ENCODE data around the gene GPAM. TPM values are rescaled to one million over a fixed set of nuclear protein-coding genes. Genes with fewer than 3 reads are reported as not detected.

GPAM gene
- total RNA-seq, 2 donors from 2014 or later = 18.5 to 21.3 TPM

DNA sequence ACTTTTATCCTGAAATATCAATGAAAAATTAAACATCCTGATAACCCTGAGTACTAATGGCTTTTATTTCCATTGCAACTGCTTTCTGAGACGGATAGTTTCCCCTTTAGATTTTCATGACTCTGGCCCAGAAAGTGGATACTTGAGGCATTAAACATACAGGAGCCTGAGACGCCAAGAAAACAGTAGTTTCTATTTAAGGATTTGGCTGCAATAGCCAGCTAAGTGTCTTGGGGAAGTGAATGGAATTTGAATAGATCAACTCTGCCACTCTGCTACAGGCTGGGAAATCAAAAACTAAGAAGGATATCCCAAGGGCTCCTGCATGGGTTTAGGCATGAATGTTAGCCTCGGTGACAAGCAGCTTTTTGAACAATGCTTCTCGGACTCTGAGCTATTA lies 24.7 kb upstream of the GPAM start:
- Histone ChIP-seq H3K9ac (ENCODE audit: extremely low read depth, low read length, poor library complexity, severe bottlenecking) (no peak overlapping the region), H3K9me3 (ENCODE audit: control insufficient read depth, low read length) (no peaks in the 10 kb centered on the region), H3K27me3 (ENCODE audit: control insufficient read depth, insufficient read depth, low read length, poor library complexity, severe bottlenecking) (no peaks in the 10 kb centered on the region), H3K4me3 (ENCODE audit: low read length) (no peak overlapping the region), H3K27ac (ENCODE audit: low read depth, low read length) (no peak overlapping the region), H3K36me3 (ENCODE audit: control insufficient read depth, insufficient read depth, low read length) (no peaks in the 10 kb centered on the region), H3K4me1 (ENCODE audit: control insufficient read depth, insufficient read depth, low read length) (no peaks in the 10 kb centered on the region)
- TF ChIP-seq, protein P1, sequence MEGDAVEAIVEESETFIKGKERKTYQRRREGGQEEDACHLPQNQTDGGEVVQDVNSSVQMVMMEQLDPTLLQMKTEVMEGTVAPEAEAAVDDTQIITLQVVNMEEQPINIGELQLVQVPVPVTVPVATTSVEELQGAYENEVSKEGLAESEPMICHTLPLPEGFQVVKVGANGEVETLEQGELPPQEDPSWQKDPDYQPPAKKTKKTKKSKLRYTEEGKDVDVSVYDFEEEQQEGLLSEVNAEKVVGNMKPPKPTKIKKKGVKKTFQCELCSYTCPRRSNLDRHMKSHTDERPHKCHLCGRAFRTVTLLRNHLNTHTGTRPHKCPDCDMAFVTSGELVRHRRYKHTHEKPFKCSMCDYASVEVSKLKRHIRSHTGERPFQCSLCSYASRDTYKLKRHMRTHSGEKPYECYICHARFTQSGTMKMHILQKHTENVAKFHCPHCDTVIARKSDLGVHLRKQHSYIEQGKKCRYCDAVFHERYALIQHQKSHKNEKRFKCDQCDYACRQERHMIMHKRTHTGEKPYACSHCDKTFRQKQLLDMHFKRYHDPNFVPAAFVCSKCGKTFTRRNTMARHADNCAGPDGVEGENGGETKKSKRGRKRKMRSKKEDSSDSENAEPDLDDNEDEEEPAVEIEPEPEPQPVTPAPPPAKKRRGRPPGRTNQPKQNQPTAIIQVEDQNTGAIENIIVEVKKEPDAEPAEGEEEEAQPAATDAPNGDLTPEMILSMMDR (conservative IDR thresholded peaks at IDR 0.05) = no peak
- H3K4me3 Mint-ChIP-seq = no peak overlapping the region
- DNase-seq = no peak
- no peaks in the 10 kb centered on the region for H3K4me1 Mint-ChIP-seq
- H3K27ac Mint-ChIP-seq = no peak overlapping the region
- peaks cover 5% of the 10 kb centered on the region for H3K27me3 Mint-ChIP-seq (ENCODE audit: insufficient read depth)
- no peaks in the 10 kb centered on the region for H3K9me3 Mint-ChIP-seq
- H3K36me3 Mint-ChIP-seq (ENCODE audit: low read depth) = no peaks in the 10 kb centered on the region
- WGBS, 2 experiments (ENCODE audit: insufficient coverage in 1 of 2, insufficient read length in 1 of 2) = 84 to 92% methylated on average over 4 of the region's 4 CpGs

DNA sequence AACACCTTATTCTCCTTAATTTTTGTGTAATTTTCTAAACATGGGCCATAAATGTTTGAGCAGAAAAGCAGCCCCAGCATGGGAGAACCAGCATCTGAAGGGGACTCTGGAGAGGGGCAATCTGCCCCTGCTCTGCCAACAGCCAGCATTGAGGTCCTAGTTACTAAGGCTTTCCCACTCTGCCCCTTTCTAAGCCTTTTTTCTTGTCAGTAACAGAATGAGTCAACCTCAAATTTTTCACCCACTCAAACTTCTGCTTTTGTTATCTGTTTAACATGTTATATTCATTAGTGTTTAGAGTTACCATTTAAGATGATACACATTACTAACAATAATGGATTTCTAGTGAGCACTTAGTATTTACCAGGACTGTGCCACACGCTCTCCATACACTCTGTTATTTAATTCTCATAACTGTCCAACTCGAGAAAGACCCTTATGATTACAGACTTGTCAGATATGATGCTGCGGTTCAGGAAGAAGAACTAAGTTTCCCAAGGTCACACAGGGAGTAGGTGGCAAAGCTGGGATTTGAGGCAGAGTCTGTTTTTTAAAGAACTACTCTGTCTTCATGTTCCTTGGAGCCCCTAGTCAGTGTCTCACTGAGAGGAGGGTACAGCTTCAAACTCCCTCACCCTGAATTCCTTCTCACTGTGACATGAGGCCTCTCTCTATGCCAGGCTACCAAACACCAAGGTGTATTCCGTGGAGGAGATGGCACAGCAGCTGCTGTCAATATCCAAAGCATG lies 19.9 kb upstream of the GPAM start:
- no peaks in the 10 kb centered on the region for H3K9me3 ChIP-seq (ENCODE audit: control insufficient read depth, low read length)
- H3K36me3 ChIP-seq (ENCODE audit: control insufficient read depth, insufficient read depth, low read length) = no peaks in the 10 kb centered on the region
- H3K27ac ChIP-seq (ENCODE audit: low read depth, low read length) = no peak overlapping the region
- Mint-ChIP-seq H3K27ac (no peak overlapping the region), H3K9me3 (no peaks in the 10 kb centered on the region), H3K4me3 (no peak overlapping the region), H3K36me3 (ENCODE audit: low read depth) (no peaks in the 10 kb centered on the region), H3K4me1 (no peaks in the 10 kb centered on the region), H3K27me3 (ENCODE audit: insufficient read depth) (peaks cover 7% of the 10 kb centered on the region)
- H3K4me1 ChIP-seq (ENCODE audit: control insufficient read depth, insufficient read depth, low read length) = no peaks in the 10 kb centered on the region
- no peak for DNase-seq
- TF ChIP-seq, protein P1 (conservative IDR thresholded peaks at IDR 0.05) = no peak
- 84 to 86% methylated on average over 4 of the region's 4 CpGs for WGBS, 2 experiments (ENCODE audit: insufficient coverage in 1 of 2, insufficient read length in 1 of 2)
- no peaks in the 10 kb centered on the region for H3K27me3 ChIP-seq (ENCODE audit: control insufficient read depth, insufficient read depth, low read length, poor library complexity, severe bottlenecking)
- no peak overlapping the region for H3K9ac ChIP-seq (ENCODE audit: extremely low read depth, low read length, poor library complexity, severe bottlenecking)
- H3K4me3 ChIP-seq (ENCODE audit: low read length) = no peak overlapping the region

DNA sequence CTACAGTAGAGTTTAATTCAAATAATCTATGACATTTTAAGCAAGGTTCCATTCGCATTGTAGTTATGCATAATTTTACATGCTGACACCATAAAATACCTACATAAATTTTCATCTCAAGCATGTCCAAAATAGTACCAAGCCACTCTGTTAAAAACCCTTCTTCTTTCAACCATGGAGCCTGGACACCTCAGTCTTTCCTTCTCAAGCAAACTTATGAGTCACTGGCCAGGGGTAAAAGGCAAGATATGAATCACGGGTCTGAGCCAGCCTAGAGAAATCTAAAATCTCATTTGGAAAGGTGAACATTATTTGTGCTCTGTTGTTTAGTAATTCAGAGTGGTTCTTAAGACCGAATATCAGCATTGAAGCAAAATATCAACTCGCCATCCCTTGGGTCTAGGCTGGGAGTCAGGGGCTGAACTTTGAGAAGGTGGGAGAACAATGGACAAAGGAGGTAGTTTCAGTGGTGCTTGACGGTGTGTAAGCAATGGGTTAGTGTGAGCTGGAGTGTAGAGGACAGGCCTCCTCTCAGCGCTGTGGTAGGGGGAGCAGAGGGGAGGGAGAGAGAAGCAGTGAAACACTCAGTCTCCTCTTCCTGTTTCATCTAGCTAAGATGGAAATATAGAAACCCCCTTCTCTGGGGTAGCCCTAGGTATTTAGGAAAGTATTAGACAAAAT lies 19.1 kb upstream of the GPAM start:
- Mint-ChIP-seq H3K4me3 (no peak overlapping the region), H3K9me3 (no peaks in the 10 kb centered on the region), H3K27ac (no peak overlapping the region), H3K4me1 (no peaks in the 10 kb centered on the region), H3K27me3 (ENCODE audit: insufficient read depth) (peaks cover 7% of the 10 kb centered on the region), H3K36me3 (ENCODE audit: low read depth) (no peaks in the 10 kb centered on the region)
- H3K27me3 ChIP-seq (ENCODE audit: control insufficient read depth, insufficient read depth, low read length, poor library complexity, severe bottlenecking) = no peaks in the 10 kb centered on the region
- DNase-seq = no peak
- WGBS, 2 experiments (ENCODE audit: insufficient coverage in 1 of 2, insufficient read length in 1 of 2) = 83 to 85% methylated on average over 4 to 5 of the region's 6 CpGs
- TF ChIP-seq, protein P1 (conservative IDR thresholded peaks at IDR 0.05) = no peak
- no peaks in the 10 kb centered on the region for H3K36me3 ChIP-seq (ENCODE audit: control insufficient read depth, insufficient read depth, low read length)
- no peaks in the 10 kb centered on the region for H3K4me1 ChIP-seq (ENCODE audit: control insufficient read depth, insufficient read depth, low read length)
- no peak overlapping the region for H3K9ac ChIP-seq (ENCODE audit: extremely low read depth, low read length, poor library complexity, severe bottlenecking)
- no peak overlapping the region for H3K4me3 ChIP-seq (ENCODE audit: low read length)
- no peaks in the 10 kb centered on the region for H3K9me3 ChIP-seq (ENCODE audit: control insufficient read depth, low read length)
- no peak overlapping the region for H3K27ac ChIP-seq (ENCODE audit: low read depth, low read length)

All from endodermal cell (in vitro differentiated cells).